Bone marrow (tissue), 2 donors: Measurements from ENCODE around the gene OR10D3.
A peak's percentile ranks its signal among the peaks of the same experiment; 100 is the strongest.

ENCODE experiments used
- DNase-seq, 2 donors: peaks; one replicate each; lab custom pipeline; 2025; lab: John Stamatoyannopoulos, UW

OR10D3 gene

GRCh38 chr11:124194293-124195188 is 11.4 kb downstream of the OR10D3 start:
- DNase-seq = no peak

GRCh38 chr11:124195189-124195734 is 12.1 kb downstream of the OR10D3 start:
- DNase-seq = peak in 1 of 2 donors; percentile 40

GRCh38 chr11:124197999-124198398 is 14.9 kb downstream of the OR10D3 start:
- DNase-seq = no peak

GRCh38 chr11:124198897-124199296 is 15.8 kb downstream of the OR10D3 start:
- no peak for DNase-seq

- no peak for DNase-seq
These were observed 16.6 kb downstream of the OR10D3 start for GRCh38 chr11:124199702-124200101.

GRCh38 chr11:124200671-124201070 is 17.5 kb downstream of the OR10D3 start:
- DNase-seq = no peak

GRCh38 chr11:124202951-124203350 is 19.8 kb downstream of the OR10D3 start:
- no peak for DNase-seq

- DNase-seq = no peak
These were observed 20.9 kb downstream of the OR10D3 start for GRCh38 chr11:124204008-124204407.

GRCh38 chr11:124207102-124207792 is 24.1 kb downstream of the OR10D3 start:
- DNase-seq = no peak

GRCh38 chr11:124209824-124210357 is 26.7 kb downstream of the OR10D3 start:
- no peak for DNase-seq

- DNase-seq = no peak
These were observed 27.3 kb downstream of the OR10D3 start for GRCh38 chr11:124210421-124210820.

- no peak for DNase-seq
These were observed 28.2 kb downstream of the OR10D3 start for GRCh38 chr11:124211321-124211720.

- DNase-seq = no peak
These were observed 30.9 kb downstream of the OR10D3 start for GRCh38 chr11:124214027-124214426.

GRCh38 chr11:124219126-124219525 is 36.0 kb downstream of the OR10D3 start:
- DNase-seq = no peak

GRCh38 chr11:124222407-124222806 is 39.3 kb downstream of the OR10D3 start:
- no peak for DNase-seq

GRCh38 chr11:124224618-124225423 is 41.7 kb downstream of the OR10D3 start:
- DNase-seq = peak in 1 of 2 donors; percentile 79

- DNase-seq = no peak
These were observed 42.3 kb downstream of the OR10D3 start for GRCh38 chr11:124225471-124225870.

GRCh38 chr11:124233376-124233775 is 50.2 kb downstream of the OR10D3 start:
- no peak for DNase-seq
